NOMO-1 treated with DMSO at 0.1 percent for 48 hours (cell line): Measurements from ENCODE around the gene SLMAP.

Experiments used
- DNase-seq: peaks from one replicate; lab custom pipeline; 2025; ENCODE audit not compliant: unreplicated experiment; lab: John Stamatoyannopoulos, UW

SLMAP gene

GRCh38 chr3:57960174-57960505 is 204.0 kb downstream of the SLMAP start:
- no peak for DNase-seq

DNA sequence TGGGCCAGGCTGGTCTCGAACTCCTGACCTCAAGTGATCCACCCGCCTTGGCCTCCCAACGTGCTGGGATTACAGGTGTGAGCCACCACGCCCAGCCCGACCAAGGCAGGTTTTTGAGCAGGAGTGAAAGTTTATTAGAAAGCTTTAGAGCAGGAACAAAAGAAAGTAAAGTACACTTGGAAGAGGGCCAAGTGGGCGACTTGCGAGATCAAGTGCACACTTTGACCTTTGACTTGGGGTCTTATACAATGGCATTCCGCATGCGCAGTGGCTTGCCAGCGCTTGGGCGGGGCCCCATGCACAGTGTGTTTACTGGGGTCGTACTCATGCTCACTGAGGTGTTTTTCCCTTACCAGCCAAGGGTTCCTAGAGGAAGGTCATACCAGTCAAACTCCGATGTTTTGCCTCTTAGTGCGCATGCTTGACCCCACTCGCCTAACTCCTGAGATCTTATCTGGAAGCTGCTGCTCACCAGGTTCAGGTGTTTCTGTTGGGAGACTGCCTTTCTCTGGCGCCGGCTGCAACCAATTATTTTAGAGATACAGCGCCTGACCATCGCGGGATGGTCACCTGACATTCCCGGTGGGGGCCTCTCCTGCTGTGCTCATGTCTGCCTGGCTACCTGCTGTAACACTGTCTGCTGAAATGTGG is 205.2 kb downstream of the SLMAP start:
- DNase-seq, result no peak

DNA sequence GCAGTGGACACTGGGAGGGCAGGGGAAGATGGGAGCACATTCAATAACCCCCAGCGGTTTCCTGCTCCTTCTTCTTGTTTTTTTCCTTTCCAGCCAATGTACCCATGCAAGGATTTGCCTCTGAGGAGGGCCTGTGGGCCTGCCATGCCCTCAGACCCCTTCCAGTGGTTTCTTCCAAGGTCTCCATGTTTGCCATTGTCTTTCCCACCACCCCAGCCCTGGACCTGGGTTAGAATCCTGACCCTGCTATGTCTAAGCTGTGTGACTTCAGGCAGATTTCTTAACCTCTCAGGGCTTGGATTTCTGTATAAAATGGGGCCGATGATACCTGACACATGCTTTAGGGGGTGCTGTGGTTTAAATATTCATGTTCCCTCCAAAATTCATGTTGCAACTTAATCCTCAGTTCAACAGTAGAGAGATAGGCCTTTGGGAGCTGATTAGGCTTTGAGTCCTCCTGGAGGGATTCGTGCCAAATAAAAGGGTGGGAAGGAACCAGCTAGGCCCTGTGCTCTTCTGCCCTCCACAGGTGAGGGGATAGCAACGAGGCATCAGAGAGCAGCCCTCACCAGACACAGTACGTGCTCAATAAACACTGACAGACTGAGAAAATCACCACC is 205.8 kb downstream of the SLMAP start:
- DNase-seq, result peak; percentile 75

DNA sequence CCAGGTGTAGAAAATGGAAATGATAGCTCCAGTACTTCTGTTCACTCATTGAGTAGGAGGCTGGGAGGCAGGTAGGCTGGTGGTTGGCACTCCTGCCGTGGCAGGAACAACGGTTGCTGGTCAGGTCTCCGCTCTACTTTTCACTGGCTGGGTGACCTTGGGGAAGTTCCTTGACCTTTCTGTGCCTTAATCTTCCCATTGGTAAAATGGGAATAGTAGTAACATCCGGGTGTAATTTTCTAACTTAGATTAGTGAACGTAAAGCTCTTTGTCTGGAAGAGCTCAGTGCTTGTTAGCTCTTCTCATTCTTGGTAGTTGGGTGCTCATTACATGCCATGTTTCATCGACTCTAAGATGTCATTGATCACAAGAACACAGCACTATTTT is 206.3 kb downstream of the SLMAP start:
- no peak for DNase-seq

DNA sequence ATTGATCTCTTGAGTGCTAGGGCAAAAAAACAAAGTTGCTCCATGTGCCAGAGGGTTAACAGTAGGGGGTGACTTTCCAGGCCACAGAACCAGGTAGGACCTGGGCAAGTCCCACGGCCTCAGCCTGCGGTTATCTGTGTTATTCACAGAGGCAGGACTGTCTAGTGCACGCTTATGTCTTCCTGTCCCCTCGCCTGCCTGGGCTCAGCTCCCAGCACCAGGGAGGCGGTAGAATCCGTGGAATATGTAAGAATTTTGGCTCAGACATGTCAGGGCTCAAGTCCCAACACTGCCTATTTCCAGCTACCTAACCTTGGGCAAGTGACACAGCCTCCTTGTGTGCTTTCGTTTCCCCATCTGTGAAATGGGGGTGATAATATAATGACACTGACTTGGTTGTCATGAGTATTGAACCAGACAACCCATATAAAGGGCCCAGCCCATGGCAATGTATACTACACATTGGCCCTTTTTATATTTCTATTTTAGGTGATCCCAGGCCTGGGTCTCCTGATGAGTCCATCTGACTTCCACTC is 207.8 kb downstream of the SLMAP start:
- DNase-seq, result no peak

GRCh38 chr3:57966829-57967228 is 210.7 kb downstream of the SLMAP start:
- no peak for DNase-seq

- DNase-seq, result no peak
Measured at GRCh38 chr3:57967590-57967989, 211.5 kb downstream of the SLMAP start.

DNA sequence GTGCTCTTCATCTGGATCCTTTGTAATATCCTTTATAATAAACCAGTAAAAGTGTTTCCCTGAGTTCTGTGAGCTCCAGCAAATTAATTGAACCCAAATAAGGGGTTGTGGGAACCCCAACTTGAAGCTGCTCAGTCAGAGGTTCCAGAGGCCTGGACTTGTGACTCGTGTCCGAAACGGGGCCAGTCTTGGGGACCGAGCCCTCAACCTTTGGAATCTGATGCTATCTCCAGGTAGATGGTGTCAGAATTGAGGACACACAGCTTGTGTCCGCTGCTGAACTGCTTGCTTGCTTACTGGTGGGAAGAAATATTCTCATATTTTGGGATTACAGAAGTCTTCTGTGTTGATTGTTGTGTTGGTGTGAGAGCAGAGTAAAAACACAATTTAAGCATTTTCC is 212.4 kb downstream of the SLMAP start:
- DNase-seq, result no peak

- no peak for DNase-seq
Measured at GRCh38 chr3:57971975-57972374, 215.9 kb downstream of the SLMAP start.

DNA sequence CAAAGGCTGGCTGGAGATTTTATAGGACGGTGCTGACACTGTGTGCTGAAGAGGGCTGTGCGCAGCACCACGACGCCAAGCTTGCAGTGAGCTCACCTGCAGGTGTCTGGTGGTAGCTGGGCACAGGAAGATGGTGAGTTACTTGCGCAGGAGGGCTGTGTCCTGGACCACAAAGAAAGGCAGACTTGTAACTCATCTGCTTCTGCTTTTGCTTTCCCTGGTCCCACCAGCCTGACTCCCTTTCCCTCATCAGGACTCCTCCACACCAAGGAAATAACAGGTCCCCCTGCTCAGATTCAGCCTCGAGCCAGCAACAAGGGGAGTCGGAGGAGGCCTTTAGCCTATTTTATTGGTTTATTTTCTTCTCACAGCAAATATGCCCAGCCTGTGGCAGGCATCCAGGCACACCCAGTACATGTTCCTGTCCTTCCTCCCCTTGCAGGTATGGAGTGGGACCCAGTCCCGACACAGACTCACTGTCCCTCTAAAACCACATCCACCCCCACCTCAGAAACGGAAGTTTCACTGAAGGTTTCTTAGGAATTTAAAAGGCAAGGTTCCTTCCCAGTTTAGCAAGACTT is 216.5 kb downstream of the SLMAP start:
- no peak for DNase-seq

DNA sequence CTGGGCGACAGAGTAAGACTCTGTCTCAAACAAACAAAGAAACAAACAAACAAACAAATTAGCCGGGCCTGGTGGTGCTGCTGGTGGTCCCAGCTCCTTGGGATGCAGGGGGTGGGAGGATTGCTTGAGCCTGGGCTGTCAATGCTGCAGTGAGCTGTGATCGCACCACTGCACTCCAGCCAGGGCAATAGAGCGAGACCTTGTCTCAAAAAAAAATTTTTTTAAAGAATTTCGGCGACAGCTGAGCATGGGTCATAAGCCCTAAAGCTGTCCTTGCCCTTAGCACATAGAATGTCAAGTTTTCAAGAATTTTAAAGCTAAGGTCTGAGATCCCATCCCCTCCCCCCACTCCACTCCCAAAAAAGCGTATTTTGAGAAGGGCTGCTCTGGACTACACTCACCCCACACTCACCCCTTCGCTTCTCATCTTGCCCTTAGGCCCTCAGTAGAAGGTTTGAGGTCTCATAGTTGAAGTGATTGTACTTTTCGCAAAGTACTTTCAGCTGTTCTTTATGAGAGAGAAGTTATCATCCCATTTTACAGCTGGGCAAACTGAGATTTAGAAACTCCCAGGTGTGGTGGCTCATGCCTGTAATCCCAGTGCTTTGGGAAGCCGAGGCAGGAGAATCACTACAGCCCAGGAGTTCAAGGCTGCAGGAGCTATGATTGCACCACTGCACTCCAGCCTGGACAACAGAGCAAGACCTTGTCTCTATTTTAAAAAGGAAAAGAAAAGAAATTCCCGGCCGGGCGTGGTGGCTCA is 217.8 kb downstream of the SLMAP start:
- DNase-seq, result no peak

DNA sequence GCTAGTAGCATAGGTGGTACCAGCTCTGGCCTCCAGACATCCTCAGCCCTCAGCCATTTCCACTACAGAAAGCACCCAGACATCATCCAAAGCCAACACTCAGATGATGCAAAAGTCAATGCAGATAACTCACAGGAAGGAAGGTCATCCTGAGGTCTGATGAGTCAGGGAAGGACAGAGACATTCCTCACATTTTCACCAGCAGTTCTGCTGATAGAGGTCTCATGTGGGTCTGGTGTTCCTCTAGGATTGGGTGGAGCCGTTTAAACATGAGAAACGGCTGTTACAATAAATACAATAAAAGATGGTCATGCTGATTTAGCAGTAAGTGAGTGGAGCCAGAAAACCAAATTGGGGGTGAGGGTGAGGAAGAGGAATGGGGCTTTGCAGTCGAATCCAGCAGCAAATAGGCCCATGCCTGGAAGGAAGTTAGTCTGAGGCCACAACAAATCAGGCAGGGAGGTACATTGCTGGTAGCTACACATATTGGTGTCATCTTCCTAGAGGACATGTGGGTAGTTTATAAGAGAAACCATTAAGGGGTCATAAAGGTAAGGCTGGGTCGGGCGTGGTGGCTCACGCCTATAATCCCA is 218.8 kb downstream of the SLMAP start:
- no peak for DNase-seq

GRCh38 chr3:57977818-57978235 is 221.7 kb downstream of the SLMAP start:
- no peak for DNase-seq

GRCh38 chr3:57978316-57978715 is 222.2 kb downstream of the SLMAP start:
- DNase-seq, result no peak
